Stimulated activated memory B cell treated with anti-CD40 and anti-IgM and Interleukin-4, amounts not matched to agents 10 μg/mL and 1 μg/mL and 100 μg/mL, for 72 hours (primary cell): ENCODE measurements around the gene CCDC187.
"Not testable (repeated sequence)": the region's sequence is repeated elsewhere in the genome, so short reads cannot be mapped to it uniquely, and the experiment has no call there.

Experiments
- ATAC-seq: fragments of 150-1000 bp; cut with Tn5 transposase; 2 replicates; pipeline ENCODE4 v1.10.0; 2021
- H3K27ac Mint-ChIP-seq: one replicate; pipeline ENCODE4 v1.8.0; 2022; ENCODE audit warnings: mild to moderate bottlenecking, mixed read lengths
- H3K27me3 Mint-ChIP-seq: one replicate; pipeline ENCODE4 v1.8.0; 2022; ENCODE audit warnings: mixed read lengths
- H3K36me3 Mint-ChIP-seq: one replicate; pipeline ENCODE4 v1.8.0; 2022; ENCODE audit warnings: mixed read lengths
- H3K4me1 Mint-ChIP-seq: one replicate; pipeline ENCODE4 v1.8.0; 2022; ENCODE audit warnings: mixed read lengths
- H3K4me3 Mint-ChIP-seq: one replicate; pipeline ENCODE4 v1.8.0; 2022; ENCODE audit warnings: mild to moderate bottlenecking, moderate library complexity, mixed read lengths
- H3K9me3 Mint-ChIP-seq: one replicate; pipeline ENCODE4 v1.8.0; 2022; ENCODE audit warnings: mixed read lengths

CCDC187 gene

DNA sequence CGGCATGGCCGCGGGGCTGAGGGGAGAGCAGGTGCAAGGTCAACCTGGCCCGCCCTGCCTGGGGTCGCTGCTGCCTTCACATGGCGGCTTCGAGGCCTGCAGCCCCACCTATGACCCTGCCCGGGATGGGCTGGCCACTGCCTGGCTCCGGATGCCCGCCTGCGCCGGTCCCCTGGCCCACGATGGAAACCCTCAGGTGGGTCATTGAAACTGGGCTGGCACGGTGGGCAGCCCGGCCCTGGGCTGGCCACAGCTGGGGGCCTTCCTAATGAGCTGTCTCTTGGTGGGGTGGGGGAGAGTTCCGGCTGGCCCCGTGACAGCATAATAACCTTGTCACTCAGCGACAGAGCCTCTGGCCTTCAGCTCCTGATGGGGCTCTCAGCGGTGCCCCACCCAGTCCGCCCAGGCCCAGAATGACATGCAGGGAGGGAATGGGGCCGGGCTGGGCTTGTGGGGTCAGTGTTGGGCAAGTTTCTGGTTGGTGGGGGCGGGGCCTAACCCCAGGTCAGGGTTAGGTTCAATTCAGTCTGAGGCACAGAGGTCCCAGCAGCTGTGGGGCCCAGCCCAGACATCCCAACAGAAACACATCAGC, at the start of gene CCDC187:
CCDC187 (minus strand) TSS at position 270 of the 592 bp plus-strand sequence; CDS start at position 6, 264 bp downstream.
- H3K4me3 Mint-ChIP-seq = no peak within 1 kb of the TSS
- peaks cover 12% of the 10 kb centered on the region for H3K27me3 Mint-ChIP-seq
- ATAC-seq = no peak
- no peaks in the 10 kb centered on the region for H3K9me3 Mint-ChIP-seq
- H3K36me3 Mint-ChIP-seq = no peaks in the 10 kb centered on the region
- no peak within 1 kb of the TSS for H3K27ac Mint-ChIP-seq
- no peaks in the 10 kb centered on the region for H3K4me1 Mint-ChIP-seq

DNA sequence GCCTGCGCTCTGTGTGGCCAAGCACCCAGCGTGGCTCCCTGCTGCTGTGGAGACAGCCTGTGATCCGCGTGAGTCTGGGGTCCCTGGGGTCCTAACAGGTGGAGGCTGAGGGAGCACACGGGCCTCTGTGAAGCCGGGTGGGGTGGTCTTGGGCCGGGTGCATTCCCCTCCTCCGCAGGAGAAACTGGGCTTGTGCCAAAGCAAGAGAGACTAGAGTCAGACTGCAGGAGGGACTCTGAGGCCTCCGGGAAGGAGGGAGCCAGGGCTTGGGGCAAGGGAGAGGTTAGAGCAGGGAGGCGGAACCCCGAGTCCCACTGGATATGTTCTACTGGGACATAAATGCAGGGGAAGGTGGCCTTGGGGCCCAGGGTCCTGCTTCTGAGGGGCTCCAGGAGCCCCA, 49.2 kb upstream of the CCDC187 start:
- Mint-ChIP-seq H3K27ac (no peak overlapping the region), H3K36me3 (no peaks in the 10 kb centered on the region), H3K9me3 (no peaks in the 10 kb centered on the region), H3K4me1 (no peaks in the 10 kb centered on the region), H3K4me3 (no peak overlapping the region), H3K27me3 (peaks cover 36% of the 10 kb centered on the region)
- no peak for ATAC-seq

- no peak overlapping the region for H3K27ac Mint-ChIP-seq
- ATAC-seq = no peak
- no peak overlapping the region for H3K4me3 Mint-ChIP-seq
- H3K9me3 Mint-ChIP-seq = no peaks in the 10 kb centered on the region
- no peaks in the 10 kb centered on the region for H3K36me3 Mint-ChIP-seq
- peaks cover 40% of the 10 kb centered on the region for H3K27me3 Mint-ChIP-seq
- no peaks in the 10 kb centered on the region for H3K4me1 Mint-ChIP-seq
Measured at GRCh38 chr9:136352682-136353081, 48.8 kb upstream of the CCDC187 start.

GRCh38 chr9:136351868-136352267, 48.0 kb upstream of the CCDC187 start:
- ATAC-seq, H3K27ac Mint-ChIP-seq, H3K4me1 Mint-ChIP-seq, H3K9me3 Mint-ChIP-seq, H3K36me3 Mint-ChIP-seq, H3K4me3 Mint-ChIP-seq: not testable (repeated sequence)
- peaks cover 48% of the 10 kb centered on the region for H3K27me3 Mint-ChIP-seq

GRCh38 chr9:136351252-136351800, 47.4 kb upstream of the CCDC187 start:
- Mint-ChIP-seq H3K4me3 (no peak overlapping the region), H3K36me3 (no peaks in the 10 kb centered on the region), H3K27me3 (peaks cover 50% of the 10 kb centered on the region), H3K27ac (no peak overlapping the region), H3K9me3 (no peaks in the 10 kb centered on the region), H3K4me1 (no peaks in the 10 kb centered on the region)
- ATAC-seq = no peak

GRCh38 chr9:136349546-136349945, 45.7 kb upstream of the CCDC187 start:
- Mint-ChIP-seq H3K27me3 (peaks cover 54% of the 10 kb centered on the region), H3K4me1 (no peaks in the 10 kb centered on the region), H3K36me3 (no peaks in the 10 kb centered on the region), H3K27ac (no peak overlapping the region), H3K9me3 (no peaks in the 10 kb centered on the region), H3K4me3 (no peak overlapping the region)
- ATAC-seq = no peak

- Mint-ChIP-seq H3K9me3 (no peaks in the 10 kb centered on the region), H3K36me3 (no peaks in the 10 kb centered on the region), H3K4me1 (no peaks in the 10 kb centered on the region), H3K27ac (no peak overlapping the region), H3K4me3 (no peak overlapping the region), H3K27me3 (peaks cover 47% of the 10 kb centered on the region)
- ATAC-seq = no peak
Measured at GRCh38 chr9:136348691-136349090, 44.8 kb upstream of the CCDC187 start.

- Mint-ChIP-seq H3K9me3 (no peaks in the 10 kb centered on the region), H3K4me3 (no peak overlapping the region), H3K27me3 (peaks cover 37% of the 10 kb centered on the region), H3K36me3 (no peaks in the 10 kb centered on the region), H3K4me1 (no peaks in the 10 kb centered on the region), H3K27ac (no peak overlapping the region)
- ATAC-seq = no peak
Measured at GRCh38 chr9:136347472-136348256, 43.8 kb upstream of the CCDC187 start.

DNA sequence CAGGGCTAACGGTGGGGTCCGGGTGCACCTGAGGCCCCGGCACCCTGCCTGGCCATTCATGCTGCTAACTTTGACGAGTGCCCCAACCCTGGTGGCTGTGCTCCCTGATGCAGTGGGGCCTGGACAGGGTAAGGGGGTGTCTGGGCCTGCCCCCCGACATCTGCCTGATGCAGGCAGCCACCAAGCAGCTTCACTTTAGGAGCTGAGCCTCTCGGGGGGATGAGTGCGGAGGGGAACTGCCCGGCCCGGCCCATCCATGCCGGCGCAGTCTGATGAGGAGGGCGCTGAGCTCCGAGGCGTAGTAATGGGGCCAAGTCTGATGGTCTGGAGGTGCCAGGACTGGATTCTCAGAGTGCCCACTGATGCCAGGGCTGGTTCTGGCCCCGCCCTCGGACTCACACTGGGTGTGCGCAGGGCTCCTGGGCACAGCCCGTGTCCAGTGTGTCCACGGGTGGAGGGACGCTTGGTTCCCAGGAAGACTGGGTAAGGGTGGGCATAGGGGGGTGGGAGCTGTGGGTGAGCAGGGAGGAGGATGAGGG, 43.1 kb upstream of the CCDC187 start:
- Mint-ChIP-seq H3K27ac (no peak overlapping the region), H3K4me1 (no peaks in the 10 kb centered on the region), H3K4me3 (no peak overlapping the region), H3K9me3 (no peaks in the 10 kb centered on the region), H3K27me3 (peaks cover 32% of the 10 kb centered on the region), H3K36me3 (no peaks in the 10 kb centered on the region)
- ATAC-seq = no peak

GRCh38 chr9:136346157-136346481, 42.2 kb upstream of the CCDC187 start:
- Mint-ChIP-seq H3K36me3 (no peaks in the 10 kb centered on the region), H3K4me1 (no peaks in the 10 kb centered on the region), H3K27me3 (peaks cover 32% of the 10 kb centered on the region), H3K27ac (no peak overlapping the region), H3K9me3 (no peaks in the 10 kb centered on the region), H3K4me3 (no peak overlapping the region)
- ATAC-seq = no peak

GRCh38 chr9:136345281-136346156, 41.6 kb upstream of the CCDC187 start:
- no peak overlapping the region for H3K27ac Mint-ChIP-seq
- peaks cover 32% of the 10 kb centered on the region for H3K27me3 Mint-ChIP-seq
- H3K9me3 Mint-ChIP-seq = no peaks in the 10 kb centered on the region
- ATAC-seq = no peak
- no peaks in the 10 kb centered on the region for H3K36me3 Mint-ChIP-seq
- H3K4me1 Mint-ChIP-seq = no peaks in the 10 kb centered on the region
- H3K4me3 Mint-ChIP-seq = no peak overlapping the region

DNA sequence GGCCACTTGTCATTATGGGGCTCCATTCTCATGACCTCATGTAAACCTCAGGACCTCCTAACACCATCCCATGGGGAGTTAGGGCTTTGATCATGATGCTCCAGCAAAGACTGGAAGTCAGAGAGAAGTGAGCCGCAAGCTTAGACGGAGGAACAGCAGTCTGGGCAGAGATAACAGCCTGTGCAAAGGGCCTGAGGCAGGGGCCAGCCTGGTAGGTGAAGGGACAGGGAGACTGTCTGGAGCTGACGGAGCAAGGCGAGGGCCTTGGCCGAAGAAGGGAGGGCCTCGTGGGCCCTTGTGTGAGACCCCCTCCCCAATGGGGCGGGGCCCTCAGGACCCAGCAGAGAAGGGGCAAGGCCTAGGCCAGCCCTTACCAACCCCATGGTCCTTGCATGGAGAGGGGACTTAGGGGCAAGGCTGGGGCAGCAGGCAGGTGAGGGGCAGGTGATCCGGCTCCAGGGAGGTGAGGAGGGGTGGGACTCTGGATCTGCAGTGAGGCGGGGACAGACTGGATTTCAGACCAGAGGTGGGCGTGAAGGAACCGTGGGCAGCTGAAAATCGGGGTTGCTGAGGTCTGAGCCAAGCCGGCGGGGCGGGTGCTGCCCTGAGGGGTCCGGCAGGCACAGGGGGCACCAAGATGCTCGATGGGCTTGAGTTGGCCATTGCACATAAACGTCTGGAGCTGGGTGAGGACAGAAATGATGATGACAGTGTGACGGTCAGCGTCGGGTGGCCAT, 40.8 kb upstream of the CCDC187 start:
- H3K27ac Mint-ChIP-seq = no peak overlapping the region
- ATAC-seq = no peak
- H3K9me3 Mint-ChIP-seq = no peaks in the 10 kb centered on the region
- H3K4me1 Mint-ChIP-seq = no peaks in the 10 kb centered on the region
- H3K27me3 Mint-ChIP-seq = peaks cover 25% of the 10 kb centered on the region
- H3K36me3 Mint-ChIP-seq = no peaks in the 10 kb centered on the region
- no peak overlapping the region for H3K4me3 Mint-ChIP-seq

- peaks cover 24% of the 10 kb centered on the region for H3K27me3 Mint-ChIP-seq
- no peak overlapping the region for H3K27ac Mint-ChIP-seq
- ATAC-seq = no peak
- no peaks in the 10 kb centered on the region for H3K36me3 Mint-ChIP-seq
- peaks cover 5% of the 10 kb centered on the region for H3K4me1 Mint-ChIP-seq
- H3K4me3 Mint-ChIP-seq = no peak overlapping the region
- no peaks in the 10 kb centered on the region for H3K9me3 Mint-ChIP-seq
Measured at GRCh38 chr9:136343884-136344269, 40.0 kb upstream of the CCDC187 start.

DNA sequence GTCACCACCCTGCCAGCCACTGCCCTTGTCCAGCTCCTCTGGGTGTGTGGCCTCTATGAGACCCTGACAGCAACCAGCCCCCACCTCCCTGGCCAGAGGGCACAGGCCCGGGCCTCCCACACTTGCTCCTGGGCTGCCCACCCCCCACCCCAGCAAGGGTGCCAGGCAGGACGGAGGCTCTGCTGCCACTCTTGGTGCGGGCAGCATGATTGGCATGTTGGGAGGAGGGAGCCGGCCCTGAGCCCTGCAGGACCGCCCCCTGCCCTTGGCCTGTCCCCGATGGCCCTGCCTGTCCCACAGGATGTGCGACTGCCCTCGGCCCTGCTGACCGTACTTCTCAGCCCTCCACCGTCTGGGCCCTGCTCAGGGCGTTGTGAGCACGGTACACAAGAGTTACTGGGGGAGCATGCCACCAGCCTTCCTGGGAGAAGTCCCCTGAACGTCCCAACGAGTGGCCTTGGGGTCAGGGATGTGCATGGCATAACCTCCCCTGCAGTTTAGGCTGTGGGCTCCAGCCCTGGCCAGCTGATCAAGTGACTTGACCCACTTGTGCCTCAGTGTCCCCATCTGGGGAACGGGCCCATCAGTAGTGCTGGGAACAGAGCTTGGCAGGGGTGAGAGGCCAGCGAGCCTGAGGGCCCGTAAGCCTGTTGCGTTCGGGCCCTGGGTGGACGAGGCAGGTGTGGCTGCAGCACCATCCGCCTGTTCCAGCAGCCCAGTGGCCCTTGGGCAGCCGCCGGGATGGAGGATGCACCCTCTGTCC, 39.4 kb upstream of the CCDC187 start:
- no peak for ATAC-seq
- H3K27ac Mint-ChIP-seq = no peak overlapping the region
- peaks cover 24% of the 10 kb centered on the region for H3K27me3 Mint-ChIP-seq
- peaks cover 8% of the 10 kb centered on the region for H3K4me1 Mint-ChIP-seq
- H3K9me3 Mint-ChIP-seq = no peaks in the 10 kb centered on the region
- H3K4me3 Mint-ChIP-seq = no peak overlapping the region
- H3K36me3 Mint-ChIP-seq = no peaks in the 10 kb centered on the region
